Transverse colon (tissue), 4 donors: ENCODE results near the gene LILRA5. TPM values are rescaled to one million over a fixed set of nuclear protein-coding genes. Genes with fewer than 3 reads are reported as not detected.
"Not testable (repeated sequence)": the region's sequence is repeated elsewhere in the genome, so short reads cannot be mapped to it uniquely, and the experiment has no call there.

ENCODE experiments used
- DNase-seq: peaks from one replicate; pipeline ENCODE4 v3.0.0-alpha.2; 2019
- H3K27ac ChIP-seq, 4 donors: fragments of 200-600 bp; sonication (generic); 2 replicates each; pipeline ENCODE4 v1.5.1; 2016 to 2018; ENCODE audit warnings: inconsistent platforms in 4 of 4
- H3K27me3 ChIP-seq: fragments of 200-600 bp; sonication (generic); 2 replicates; pipeline ENCODE4 v1.5.1; 2017; ENCODE audit warnings: inconsistent platforms
- H3K36me3 ChIP-seq, 4 donors: fragments of 200-600 bp; sonication (generic); 2 replicates each; pipeline ENCODE4 v1.5.1; 2017 to 2019; ENCODE audit warnings: inconsistent platforms in 4 of 4
- H3K4me1 ChIP-seq, 4 donors: fragments of 200-600 bp; sonication (generic); 2 replicates each; pipeline ENCODE4 v1.5.1; 2017 to 2020; ENCODE audit warnings: inconsistent platforms in 4 of 4
- H3K4me3 ChIP-seq, 4 donors: fragments of 200-600 bp; sonication (generic); 1 replicate in 1 of 4; 2 replicates in 3 of 4; pipeline versions ENCODE4 v1.5.1 to v1.6.1; 2017 to 2019; ENCODE audit warnings: inconsistent platforms in 4 of 4
- H3K9me3 ChIP-seq, 2 donors: fragments of 200-600 bp; sonication (generic); 2 replicates each; pipeline ENCODE4 v1.5.1; 2017 to 2019; ENCODE audit warnings: inconsistent platforms in 2 of 2
- CTCF ChIP-seq, 5 experiments: fragments of 200-600 bp in 3 of 5; fragments of 450-650 bp in 2 of 5; sonication (generic) in 3 of 5; IDR thresholded peaks; 1 replicate in 2 of 5; 2 replicates in 3 of 5; pipeline ENCODE4 v1.5.1; 2016 to 2017; ENCODE audit warnings: antibody characterized with exemption in 5 of 5, inconsistent platforms in 3 of 5, mild to moderate bottlenecking in 2 of 5, moderate library complexity in 1 of 5
- EP300 ChIP-seq: sonication (generic); formaldehyde crosslinking; IDR thresholded peaks from one replicate; pipeline ENCODE4 v1.6.1; 2017; ENCODE audit warnings: antibody characterized with exemption, low read depth
- POLR2A ChIP-seq: fragments of 450-650 bp; IDR thresholded peaks from one replicate; pipeline ENCODE4 v1.6.1; 2016; ENCODE audit warnings: antibody characterized with exemption, mild to moderate bottlenecking, moderate library complexity
- POLR2AphosphoS5 ChIP-seq, 3 donors: sonication (generic); formaldehyde crosslinking; IDR thresholded peaks; one replicate each; pipeline ENCODE4 v1.6.1; 2016; ENCODE audit warnings: antibody characterized with exemption in 3 of 3
- WGBS, 2 donors: methylation state at CpG; one replicate each; pipeline ENCODE4 v1.1.5; 2018; ENCODE audit warnings: low coverage in 1 of 2; 5-methylcytosine and 5-hydroxymethylcytosine counted together
- in situ Hi-C, 4 donors: fragments of 200-750 bp; cut with MboI; loops; one replicate each; pipeline versions ENCODE4 v1.15.0 to v1.15.1; 2017; ENCODE audit warnings: low sequenced_read_pairs in 3 of 4, low pct_ligation_motif_present in 1 of 4, low pct_unique_long_range_greater_than_20kb in 1 of 4
- intact Hi-C: fragments of 100-400 bp; cut with DNase I; formaldehyde crosslinking; loops from one replicate; pipeline ENCODE4 v1.15.1; 2023; ENCODE audit warnings: low total_unique reads
- total RNA-seq, 4 donors: library from RNA; depleted of rRNA; stranded (reverse); fragments of >200 nt; gene quantifications; one replicate each; pipeline ENCODE4 v1.1.0, GENCODE V29; 2016

LILRA5 gene
- total RNA-seq, 4 donors from 2014 or later: 1.6 TPM; not detected in 2

GRCh38 chr19:54325631-54326030, 12.7 kb upstream of the LILRA5 start:
- Histone ChIP-seq H3K36me3 (no peaks in the 10 kb centered on the region), H3K9me3 (no peaks in the 10 kb centered on the region), H3K4me3 (no peak overlapping the region), H3K27ac (no peak overlapping the region), H3K4me1 (no peaks in the 10 kb centered on the region), H3K27me3 (peaks cover 13% of the 10 kb centered on the region)
- no peak for TF ChIP-seq POLR2AphosphoS5 (IDR thresholded peaks at IDR 0.05)
- no peak for DNase-seq
- intact Hi-C loops (no loop called here), in situ Hi-C loops (loop anchor here in 1 of 4 donors (10.0 kb wide), 1 partner anchor 69 kb away; no protein-coding TSS in a partner anchor)
- WGBS, 2 donors: 64% methylated on average over 5 of the region's 5 CpGs; no CpG with 5 or more reads in 1 of the 2 donors

GRCh38 chr19:54325194-54325621, 12.2 kb upstream of the LILRA5 start:
- Histone ChIP-seq H3K36me3 (no peaks in the 10 kb centered on the region), H3K9me3 (no peaks in the 10 kb centered on the region), H3K27ac (no peak overlapping the region), H3K4me1 (no peaks in the 10 kb centered on the region), H3K27me3 (peaks cover 13% of the 10 kb centered on the region), H3K4me3 (no peak overlapping the region)
- in situ Hi-C loops: loop anchor here in 1 of 4 donors (10.0 kb wide), 1 partner anchor 70 kb away; no protein-coding TSS in a partner anchor
- WGBS, 2 donors: 0 to 10% methylated on average over 3 to 4 of the region's 4 CpGs
- intact Hi-C loops: no loop called here
- DNase-seq: no peak
- TF ChIP-seq POLR2AphosphoS5 (IDR thresholded peaks at IDR 0.05) (no peak), POLR2A (no peak), CTCF (IDR thresholded peaks at IDR 0.05) (peak; percentile 68 to 86 (median 80)), EP300 (no peak)

- intact Hi-C loops (no loop called here), in situ Hi-C loops (loop anchor here in 1 of 4 donors (10.0 kb wide), 1 partner anchor 71 kb away; no protein-coding TSS in a partner anchor)
- DNase-seq: no peak
- no peak overlapping the region for H3K27ac ChIP-seq
- no peaks in the 10 kb centered on the region for H3K36me3 ChIP-seq
- TF ChIP-seq POLR2AphosphoS5 (IDR thresholded peaks at IDR 0.05) (no peak), EP300 (no peak), POLR2A (no peak), CTCF (IDR thresholded peaks at IDR 0.05) (no peak)
- H3K27me3 ChIP-seq: peaks cover 13% of the 10 kb centered on the region
- H3K9me3 ChIP-seq: no peaks in the 10 kb centered on the region
- no peaks in the 10 kb centered on the region for H3K4me1 ChIP-seq
- WGBS, 2 donors: 14 to 21% methylated on average over 3 of the region's 3 CpGs
- no peak overlapping the region for H3K4me3 ChIP-seq
These were observed 11.1 kb upstream of the LILRA5 start for GRCh38 chr19:54324071-54324470.

- H3K4me3 ChIP-seq, intact Hi-C loops, H3K27ac ChIP-seq, DNase-seq, H3K36me3 ChIP-seq, H3K9me3 ChIP-seq, H3K4me1 ChIP-seq: not testable (repeated sequence)
- 46% methylated on average over 2 of the region's 13 CpGs; no CpG with 5 or more reads in 1 of the 2 donors for WGBS, 2 donors
- in situ Hi-C loops: loop anchor here in 1 of 4 donors (10.0 kb wide), 1 partner anchor 72 kb away; no protein-coding TSS in a partner anchor
- H3K27me3 ChIP-seq: peaks cover 13% of the 10 kb centered on the region
- TF ChIP-seq CTCF (IDR thresholded peaks at IDR 0.05): peak in 1 of 5 experiments; percentile 15
These were observed 10.0 kb upstream of the LILRA5 start for GRCh38 chr19:54322934-54323333.

- 90 to 95% methylated on average over 10 to 12 of the region's 13 CpGs for WGBS, 2 donors
- H3K4me3 ChIP-seq, H3K27ac ChIP-seq, intact Hi-C loops, H3K4me1 ChIP-seq, H3K9me3 ChIP-seq, H3K36me3 ChIP-seq, DNase-seq: not testable (repeated sequence)
- in situ Hi-C loops: loop anchor here in 1 of 4 donors (10.0 kb wide), 1 partner anchor 73 kb away; no protein-coding TSS in a partner anchor
- H3K27me3 ChIP-seq: peaks cover 13% of the 10 kb centered on the region
These were observed 9.3 kb upstream of the LILRA5 start for GRCh38 chr19:54322295-54322694.
